Endothelial cell (in vitro differentiated cells): ENCODE measurements around the gene FIGNL2. TPM values are rescaled to one million over a fixed set of nuclear protein-coding genes. Genes with fewer than 3 reads are reported as not detected.

Experiments
- DNase-seq: peaks from one replicate; pipeline ENCODE4 v3.0.0; 2021; ENCODE audit warnings: low spot score
- H3K27ac Mint-ChIP-seq: one replicate; pipeline ENCODE4 v1.8.0; 2021; ENCODE audit warnings: mixed read lengths, inconsistent platforms; ENCODE audit not compliant: unreplicated experiment
- H3K27me3 Mint-ChIP-seq: one replicate; pipeline ENCODE4 v1.8.0; 2021; ENCODE audit warnings: mild to moderate bottlenecking, moderate library complexity, mixed read lengths, inconsistent platforms; ENCODE audit not compliant: unreplicated experiment
- H3K36me3 Mint-ChIP-seq: one replicate; pipeline ENCODE4 v1.8.0; 2021; ENCODE audit warnings: mild to moderate bottlenecking, low read depth, mixed read lengths, inconsistent platforms; ENCODE audit not compliant: unreplicated experiment
- H3K4me1 Mint-ChIP-seq: one replicate; pipeline ENCODE4 v1.8.0; 2021; ENCODE audit warnings: mild to moderate bottlenecking, mixed read lengths, inconsistent platforms; ENCODE audit not compliant: unreplicated experiment
- H3K4me3 Mint-ChIP-seq: one replicate; pipeline ENCODE4 v1.8.0; 2021; ENCODE audit warnings: mild to moderate bottlenecking, mixed read lengths, inconsistent platforms; ENCODE audit not compliant: unreplicated experiment
- H3K9me3 Mint-ChIP-seq: one replicate; pipeline ENCODE4 v1.8.0; 2021; ENCODE audit warnings: mixed read lengths, inconsistent platforms; ENCODE audit not compliant: unreplicated experiment
- long read RNA-seq: library from polyadenylated mRNA; unstranded; transcript quantifications from one replicate; pipeline ENCODE4 v2.0.0, GENCODE V29; 2020; ENCODE audit not compliant: unreplicated experiment
- total RNA-seq: library from RNA; stranded (reverse); fragmentation: NEBNext Ultra II Directional; extraction: Animal tissue kit (Norgen Biotek cat#: 25700); gene quantifications from one replicate; pipeline ENCODE4 v1.2.1, GENCODE V29; 2021; ENCODE audit not compliant: unreplicated experiment
- TF ChIP-seq, protein P1 (sequence below): fragments of 200-600 bp; sonication (generic); IDR thresholded peaks from one replicate; pipeline ENCODE4 v1.5.0; 2021; ENCODE audit warnings: antibody characterized with exemption; ENCODE audit not compliant: unreplicated experiment

Gene FIGNL2, protein sequence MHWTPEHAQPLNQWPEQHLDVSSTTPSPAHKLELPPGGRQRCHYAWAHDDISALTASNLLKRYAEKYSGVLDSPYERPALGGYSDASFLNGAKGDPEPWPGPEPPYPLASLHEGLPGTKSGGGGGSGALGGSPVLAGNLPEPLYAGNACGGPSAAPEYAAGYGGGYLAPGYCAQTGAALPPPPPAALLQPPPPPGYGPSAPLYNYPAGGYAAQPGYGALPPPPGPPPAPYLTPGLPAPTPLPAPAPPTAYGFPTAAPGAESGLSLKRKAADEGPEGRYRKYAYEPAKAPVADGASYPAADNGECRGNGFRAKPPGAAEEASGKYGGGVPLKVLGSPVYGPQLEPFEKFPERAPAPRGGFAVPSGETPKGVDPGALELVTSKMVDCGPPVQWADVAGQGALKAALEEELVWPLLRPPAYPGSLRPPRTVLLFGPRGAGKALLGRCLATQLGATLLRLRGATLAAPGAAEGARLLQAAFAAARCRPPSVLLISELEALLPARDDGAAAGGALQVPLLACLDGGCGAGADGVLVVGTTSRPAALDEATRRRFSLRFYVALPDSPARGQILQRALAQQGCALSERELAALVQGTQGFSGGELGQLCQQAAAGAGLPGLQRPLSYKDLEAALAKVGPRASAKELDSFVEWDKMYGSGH
- 42.0 TPM for total RNA-seq
- long read RNA-seq, result 0 reads

DNA sequence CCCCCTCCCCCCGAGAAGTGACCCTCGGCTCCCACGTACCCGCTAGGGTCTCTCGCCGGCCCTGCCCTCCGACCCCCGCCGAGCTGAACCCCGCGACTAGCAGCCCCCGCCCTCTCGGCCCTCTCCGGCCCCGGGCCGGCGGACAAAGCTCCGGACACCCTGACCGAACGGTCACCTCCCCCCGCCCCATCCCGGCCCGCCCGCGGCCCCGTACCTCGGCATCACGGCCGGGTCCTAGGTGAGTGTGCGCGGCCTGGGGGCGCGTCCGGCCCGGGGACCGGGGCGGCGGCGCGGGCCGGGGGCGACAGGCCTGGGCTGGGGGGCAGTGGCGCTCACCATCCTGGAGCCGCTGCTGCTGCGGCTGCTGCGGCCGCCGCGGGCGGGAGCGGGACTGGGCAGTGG lies at the start of gene FIGNL2:
FIGNL2 (minus strand) TSS at position 393 of the 402 bp plus-strand sequence. CDS start 26,305 bp downstream, outside the sequence.
- Mint-ChIP-seq H3K4me3 (peak within 1 kb of the TSS; percentile 90), H3K27ac (peak within 1 kb of the TSS; percentile 36), H3K9me3 (no peaks in the 10 kb centered on the region), H3K36me3 (peaks cover 24% of the 10 kb centered on the region), H3K27me3 (peaks cover 20% of the 10 kb centered on the region), H3K4me1 (peaks cover 40% of the 10 kb centered on the region)
- TF ChIP-seq, protein P1, sequence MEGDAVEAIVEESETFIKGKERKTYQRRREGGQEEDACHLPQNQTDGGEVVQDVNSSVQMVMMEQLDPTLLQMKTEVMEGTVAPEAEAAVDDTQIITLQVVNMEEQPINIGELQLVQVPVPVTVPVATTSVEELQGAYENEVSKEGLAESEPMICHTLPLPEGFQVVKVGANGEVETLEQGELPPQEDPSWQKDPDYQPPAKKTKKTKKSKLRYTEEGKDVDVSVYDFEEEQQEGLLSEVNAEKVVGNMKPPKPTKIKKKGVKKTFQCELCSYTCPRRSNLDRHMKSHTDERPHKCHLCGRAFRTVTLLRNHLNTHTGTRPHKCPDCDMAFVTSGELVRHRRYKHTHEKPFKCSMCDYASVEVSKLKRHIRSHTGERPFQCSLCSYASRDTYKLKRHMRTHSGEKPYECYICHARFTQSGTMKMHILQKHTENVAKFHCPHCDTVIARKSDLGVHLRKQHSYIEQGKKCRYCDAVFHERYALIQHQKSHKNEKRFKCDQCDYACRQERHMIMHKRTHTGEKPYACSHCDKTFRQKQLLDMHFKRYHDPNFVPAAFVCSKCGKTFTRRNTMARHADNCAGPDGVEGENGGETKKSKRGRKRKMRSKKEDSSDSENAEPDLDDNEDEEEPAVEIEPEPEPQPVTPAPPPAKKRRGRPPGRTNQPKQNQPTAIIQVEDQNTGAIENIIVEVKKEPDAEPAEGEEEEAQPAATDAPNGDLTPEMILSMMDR, result no peak
- DNase-seq, result peak; percentile 47

DNA sequence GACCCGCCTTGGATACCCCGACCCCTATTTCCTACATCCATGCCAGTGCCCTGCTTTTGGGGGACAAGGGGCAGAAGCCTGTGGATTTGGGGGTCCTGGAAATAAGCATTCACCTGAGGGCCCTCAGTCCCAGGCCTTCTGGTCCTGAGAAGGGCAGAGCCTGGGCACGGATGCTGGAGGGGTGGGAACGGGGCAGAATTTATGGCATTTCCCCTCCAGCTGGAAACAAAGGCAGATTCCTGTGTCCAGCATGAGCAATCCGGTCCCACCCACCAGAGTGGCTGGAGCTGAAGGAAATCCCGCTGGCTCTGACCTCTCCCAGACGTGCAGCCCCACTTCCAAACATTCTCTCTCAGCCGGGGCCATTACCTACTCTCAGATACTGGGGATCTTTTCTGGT lies 48.7 kb upstream of the FIGNL2 start:
- Mint-ChIP-seq H3K9me3 (no peaks in the 10 kb centered on the region), H3K4me3 (peak overlapping the region; percentile 43), H3K27ac (peak overlapping the region; percentile 80), H3K4me1 (peaks cover 50% of the 10 kb centered on the region), H3K27me3 (peaks cover 2% of the 10 kb centered on the region), H3K36me3 (no peaks in the 10 kb centered on the region)
- TF ChIP-seq, protein P1, result no peak
- no peak for DNase-seq

DNA sequence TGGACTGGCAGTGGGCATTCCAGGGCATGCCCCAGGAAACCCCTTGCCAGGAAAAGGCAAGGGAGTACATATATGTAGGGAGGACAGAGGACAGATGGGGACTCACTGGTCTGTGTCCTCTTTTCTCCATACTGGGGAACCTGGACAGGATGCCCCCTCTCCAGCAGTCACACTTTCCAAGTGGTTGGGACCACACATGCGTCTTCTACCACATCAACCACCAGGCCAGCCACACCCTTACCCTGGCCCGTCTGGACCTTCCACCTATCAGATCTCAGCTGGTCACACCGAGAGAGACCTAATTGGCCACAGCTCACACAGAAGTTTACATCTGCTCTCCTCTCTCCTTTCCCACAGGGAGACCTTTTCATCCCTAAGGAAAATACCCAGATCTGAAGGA lies 47.7 kb upstream of the FIGNL2 start:
- DNase-seq, result no peak
- no peaks in the 10 kb centered on the region for H3K9me3 Mint-ChIP-seq
- TF ChIP-seq, protein P1, result no peak
- peak overlapping the region; percentile 80 for H3K27ac Mint-ChIP-seq
- peaks cover 46% of the 10 kb centered on the region for H3K4me1 Mint-ChIP-seq
- H3K36me3 Mint-ChIP-seq, result no peaks in the 10 kb centered on the region
- H3K27me3 Mint-ChIP-seq, result peaks cover 2% of the 10 kb centered on the region
- peak overlapping the region; percentile 37 for H3K4me3 Mint-ChIP-seq

DNA sequence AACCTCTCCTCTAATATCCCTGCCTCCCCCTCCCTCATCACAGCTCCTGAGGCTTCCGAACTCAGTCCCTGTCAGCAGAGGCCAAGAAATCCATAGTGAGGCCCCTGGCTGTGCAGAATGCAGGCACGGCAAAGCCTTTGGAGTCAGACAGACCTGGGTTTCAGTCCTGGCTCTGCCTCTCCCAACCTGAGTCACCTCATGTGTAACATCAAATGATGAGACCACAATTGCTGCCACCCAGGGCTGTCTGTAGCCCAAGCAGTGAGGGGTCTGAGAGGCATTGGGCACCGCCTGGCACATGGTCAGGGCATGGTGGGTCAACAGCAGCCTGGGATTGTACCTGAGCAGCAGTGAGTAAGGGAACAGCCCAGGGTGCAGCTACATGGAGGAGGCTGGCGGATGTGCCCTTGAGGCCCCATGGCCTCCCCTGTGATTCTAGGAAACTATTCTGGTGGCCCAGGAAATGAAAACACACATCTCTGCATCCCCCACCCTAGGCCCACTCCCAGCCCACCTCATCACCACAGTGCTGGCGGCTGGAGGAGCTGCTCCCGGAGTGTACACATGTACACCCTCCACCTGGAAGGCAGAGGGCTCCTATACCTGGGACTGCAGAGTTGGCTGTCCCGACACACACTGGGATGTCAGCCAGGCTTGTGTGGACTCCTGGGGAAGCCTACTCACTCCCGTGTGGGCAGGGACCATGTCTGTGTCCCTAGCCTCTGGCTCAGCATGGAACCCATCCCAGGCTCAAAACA lies 47.0 kb upstream of the FIGNL2 start:
- Mint-ChIP-seq H3K36me3 (no peaks in the 10 kb centered on the region), H3K27ac (no peak overlapping the region), H3K4me3 (no peak overlapping the region), H3K27me3 (peaks cover 2% of the 10 kb centered on the region), H3K4me1 (peaks cover 46% of the 10 kb centered on the region), H3K9me3 (no peaks in the 10 kb centered on the region)
- TF ChIP-seq, protein P1, result no peak
- no peak for DNase-seq
